Subcutaneous adipose tissue (tissue), 4 donors: ENCODE data around the gene HAUS7. TPM values are rescaled to one million over a fixed set of nuclear protein-coding genes. Genes with fewer than 3 reads are reported as not detected.

Experiments
- total RNA-seq, 4 donors: library from RNA; depleted of rRNA; stranded (reverse); fragments of >200 nt; gene quantifications; one replicate each; pipeline ENCODE4 v1.1.0, GENCODE V29; 2016
- TF ChIP-seq, protein P1 (sequence below): fragments of 450-650 bp; IDR thresholded peaks from one replicate; pipeline ENCODE4 v1.5.1; 2016; ENCODE audit warnings: low read depth, mild to moderate bottlenecking, control low read depth, antibody characterized with exemption, moderate library complexity

The HAUS7 gene
- total RNA-seq, result 10 to 100 TPM; 14.2 to 29.4 (median 16.3) TPM

DNA sequence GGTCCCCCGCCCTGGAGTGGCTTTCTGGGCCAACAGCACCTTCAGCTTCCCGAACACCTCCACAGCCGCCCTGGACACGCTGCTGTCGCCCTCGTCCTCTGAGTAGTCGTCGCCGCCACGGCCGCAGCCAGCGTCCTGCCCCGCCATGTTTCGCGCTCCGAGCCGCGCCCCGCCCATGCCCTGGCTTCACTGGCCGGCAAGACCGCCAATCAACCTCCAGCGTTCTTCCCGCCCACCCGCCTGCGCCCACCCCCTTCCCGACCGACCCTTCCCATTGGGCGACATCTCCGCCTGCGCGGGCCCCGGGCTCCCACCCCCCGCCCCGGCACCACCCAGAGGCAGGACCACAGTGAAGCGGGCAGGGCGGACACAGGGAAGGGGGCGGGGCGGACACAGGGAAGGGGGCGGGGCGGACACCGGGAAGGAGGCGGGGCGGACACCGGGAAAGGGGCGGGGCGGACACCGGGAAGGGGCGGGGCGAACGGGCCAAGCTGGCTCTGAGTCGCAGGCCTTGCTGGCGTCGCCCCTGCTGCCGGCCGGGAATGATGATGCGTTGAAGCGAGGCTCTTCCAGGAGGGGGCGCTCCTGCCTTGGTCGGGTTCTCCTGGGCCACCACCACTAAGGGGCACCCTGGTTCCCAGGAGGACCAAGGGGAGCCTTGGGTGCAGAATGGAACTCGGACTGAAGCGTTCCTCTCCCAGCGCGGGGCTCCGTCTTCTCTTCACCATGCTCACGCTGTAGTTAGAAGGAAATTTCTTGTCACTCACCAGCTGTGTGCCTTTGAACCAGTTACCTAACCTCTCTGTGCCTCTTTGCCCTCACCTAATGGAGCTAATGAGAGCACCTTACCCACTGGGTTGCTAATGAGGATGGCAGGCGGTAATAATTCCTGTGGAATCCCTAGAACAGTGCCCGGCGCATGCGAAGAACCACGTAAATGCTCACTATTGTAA is at the start of gene HAUS7:
Gene HAUS7, minus strand, starts transcription at position 166 of the 953 bp plus-strand sequence. Its CDS starts 19 bp downstream, at position 147.
- TF ChIP-seq, protein P1, sequence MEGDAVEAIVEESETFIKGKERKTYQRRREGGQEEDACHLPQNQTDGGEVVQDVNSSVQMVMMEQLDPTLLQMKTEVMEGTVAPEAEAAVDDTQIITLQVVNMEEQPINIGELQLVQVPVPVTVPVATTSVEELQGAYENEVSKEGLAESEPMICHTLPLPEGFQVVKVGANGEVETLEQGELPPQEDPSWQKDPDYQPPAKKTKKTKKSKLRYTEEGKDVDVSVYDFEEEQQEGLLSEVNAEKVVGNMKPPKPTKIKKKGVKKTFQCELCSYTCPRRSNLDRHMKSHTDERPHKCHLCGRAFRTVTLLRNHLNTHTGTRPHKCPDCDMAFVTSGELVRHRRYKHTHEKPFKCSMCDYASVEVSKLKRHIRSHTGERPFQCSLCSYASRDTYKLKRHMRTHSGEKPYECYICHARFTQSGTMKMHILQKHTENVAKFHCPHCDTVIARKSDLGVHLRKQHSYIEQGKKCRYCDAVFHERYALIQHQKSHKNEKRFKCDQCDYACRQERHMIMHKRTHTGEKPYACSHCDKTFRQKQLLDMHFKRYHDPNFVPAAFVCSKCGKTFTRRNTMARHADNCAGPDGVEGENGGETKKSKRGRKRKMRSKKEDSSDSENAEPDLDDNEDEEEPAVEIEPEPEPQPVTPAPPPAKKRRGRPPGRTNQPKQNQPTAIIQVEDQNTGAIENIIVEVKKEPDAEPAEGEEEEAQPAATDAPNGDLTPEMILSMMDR, result no peak

DNA sequence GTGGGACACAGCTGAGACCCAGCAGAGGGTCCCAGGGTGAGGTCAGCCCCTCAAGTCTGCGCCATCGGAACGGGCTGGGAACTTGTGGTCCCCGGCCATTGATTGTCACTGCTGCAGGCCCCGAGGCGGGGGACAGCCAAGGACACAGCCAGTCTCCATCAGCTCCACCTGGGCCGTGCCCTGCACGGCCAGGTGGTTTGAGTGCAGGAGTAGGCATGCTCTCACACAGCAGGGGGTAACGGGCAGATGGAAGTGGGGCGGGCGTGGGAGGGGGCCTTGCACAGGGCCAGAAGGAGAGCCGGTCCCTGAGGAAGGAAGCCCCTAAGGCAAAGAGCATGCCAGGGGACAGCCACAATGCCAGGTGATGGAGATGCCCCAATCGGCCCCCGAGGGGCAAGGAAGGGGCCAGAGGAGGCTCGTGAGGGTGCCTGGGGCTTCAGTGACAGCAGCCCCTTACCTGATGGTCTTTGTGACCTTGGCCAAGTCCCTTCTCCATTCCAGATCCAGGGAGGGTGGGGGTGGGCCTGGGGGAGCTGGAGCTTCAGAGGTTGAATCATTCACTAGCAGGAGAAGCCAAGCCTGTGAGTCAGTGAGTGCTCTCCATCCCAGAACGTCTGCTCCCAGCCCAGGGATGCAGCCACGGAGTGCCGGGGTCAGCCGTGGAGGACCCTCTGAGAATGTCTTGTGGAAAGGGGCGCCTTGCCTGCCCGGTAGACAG is 49.4 kb upstream of the HAUS7 start:
- TF ChIP-seq, protein P1, result no peak

DNA sequence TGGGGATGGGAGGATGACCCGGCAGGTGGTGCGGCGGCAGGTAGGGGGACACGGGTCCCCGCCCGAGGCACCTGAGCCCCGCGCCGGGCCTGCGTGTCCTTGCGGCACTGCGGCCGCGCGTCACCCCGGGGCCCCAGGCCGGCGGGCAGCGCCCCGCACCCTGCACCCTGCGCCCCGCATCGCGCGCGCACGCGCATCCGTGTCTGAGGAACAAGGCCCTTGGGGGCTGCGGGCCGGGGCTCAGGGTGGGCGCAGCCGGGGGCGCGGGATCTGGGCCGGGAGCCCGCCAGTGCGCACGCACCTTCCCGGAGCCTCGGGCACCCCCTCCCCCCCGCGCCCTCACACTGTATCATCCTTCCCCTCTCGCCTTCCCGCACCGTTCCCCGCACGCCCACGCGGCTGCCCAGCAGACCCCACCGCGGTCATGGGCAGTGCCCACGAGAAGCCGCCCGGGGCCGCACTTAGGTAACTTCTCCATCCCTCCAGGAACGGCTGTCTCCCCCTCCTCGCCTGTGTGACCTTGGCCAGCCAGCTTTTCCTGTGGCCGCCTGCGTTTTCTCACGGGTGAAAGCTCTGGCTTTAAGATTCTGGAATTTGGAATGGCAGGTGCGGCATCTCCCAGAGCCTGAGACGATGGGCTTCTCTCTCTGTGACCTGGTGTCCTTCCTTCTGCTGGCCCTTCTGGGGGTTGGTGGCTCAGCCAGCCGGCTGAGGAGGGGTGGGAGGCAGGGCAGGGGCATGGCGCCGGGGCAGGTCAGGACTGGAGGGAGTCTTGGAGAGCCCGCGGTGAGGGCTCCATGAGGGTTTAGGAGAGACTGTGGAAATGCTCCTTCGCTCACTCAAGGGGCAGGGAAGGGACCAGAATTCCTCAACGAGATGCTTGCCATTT is 47.8 kb upstream of the HAUS7 start:
- TF ChIP-seq, protein P1, result no peak

DNA sequence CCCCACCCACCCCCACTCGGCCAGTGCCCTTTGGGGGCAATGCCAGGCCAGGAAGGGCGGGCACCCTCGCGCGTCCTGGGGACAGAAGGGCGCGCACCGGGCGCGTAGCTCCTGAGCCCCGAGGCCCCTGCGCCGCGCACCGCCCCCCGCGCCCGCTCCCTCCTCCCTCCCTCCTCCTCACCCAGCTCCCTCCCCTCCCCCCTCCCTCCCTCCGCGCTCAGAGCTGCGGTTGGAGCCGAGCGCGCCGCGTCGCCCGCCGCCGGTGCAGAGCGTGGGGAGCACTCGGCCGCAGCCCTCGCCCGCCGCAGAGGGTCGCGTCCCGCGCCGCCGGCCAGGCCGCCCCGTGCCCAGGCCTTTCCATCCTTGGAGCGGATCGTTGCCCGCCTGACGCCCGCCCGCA is 47.0 kb upstream of the HAUS7 start, which contains the start of gene ATP2B3:
Gene ATP2B3, plus strand, starts transcription at position 220 of the 400 bp plus-strand sequence. CDS start 18,606 bp downstream, outside the sequence.
- TF ChIP-seq, protein P1, result no peak

DNA sequence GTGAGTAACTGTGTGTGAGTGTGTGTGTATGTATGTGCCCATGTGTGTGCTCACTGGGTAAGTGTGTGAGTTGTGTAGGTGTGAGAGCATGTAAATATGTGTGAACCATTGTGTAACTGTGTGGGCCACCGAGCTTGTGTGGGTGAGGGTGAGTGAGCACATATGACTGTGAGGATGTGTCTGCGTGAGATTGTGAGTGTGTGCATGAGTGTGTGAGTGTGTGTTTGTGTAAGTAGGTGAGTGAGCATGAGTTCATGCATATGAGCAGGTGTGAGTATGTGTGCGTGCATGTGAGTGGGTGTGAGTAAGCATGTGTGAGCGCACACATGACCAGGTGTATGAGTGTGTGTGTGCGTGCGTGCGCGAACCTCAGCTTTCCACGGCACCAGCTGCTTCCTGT is 45.7 kb upstream of the HAUS7 start:
- TF ChIP-seq, protein P1, result no peak

DNA sequence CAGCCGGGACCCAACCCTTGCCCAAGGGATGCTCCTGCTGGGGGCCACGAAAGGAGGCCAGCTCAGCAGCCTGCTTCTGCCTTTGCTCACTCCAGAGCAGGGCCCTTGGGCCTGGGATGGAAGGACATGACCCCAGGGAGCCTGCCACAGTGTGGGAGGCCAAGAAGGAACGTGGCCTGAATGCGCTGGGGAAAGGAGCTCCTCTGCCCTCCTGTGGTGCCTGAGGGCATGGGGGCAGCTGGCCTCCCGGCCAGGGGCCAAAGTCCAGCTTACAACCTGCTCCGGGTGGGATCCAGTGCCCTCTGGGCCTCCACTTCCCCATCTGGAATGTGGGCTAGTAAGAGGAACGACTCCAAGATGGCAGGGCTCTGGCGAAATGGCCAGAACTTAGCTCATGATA is 45.1 kb upstream of the HAUS7 start:
- TF ChIP-seq, protein P1, result no peak
